GM12864 (cell line): ENCODE measurements around the gene DCC.

Source experiments
- DNase-seq: peaks from one replicate; pipeline ENCODE4 v3.0.0-alpha.2; 2011; ENCODE audit warnings: low read depth
- H3K4me3 ChIP-seq: 2 replicates; pipeline ENCODE4 v1.5.1; 2011; ENCODE audit warnings: mild to moderate bottlenecking, low read depth, low read length, control low read depth
- CTCF ChIP-seq: IDR thresholded peaks from 2 replicates; pipeline ENCODE4 v1.5.1; 2011; ENCODE audit warnings: low read depth, mild to moderate bottlenecking, moderate library complexity, low read length, control low read depth, inconsistent platforms; ENCODE audit errors: missing control alignments

DCC gene

GRCh38 chr18:52541056-52541455, 201.1 kb downstream of the DCC start:
- no peak for TF ChIP-seq CTCF
- no peak overlapping the region for H3K4me3 ChIP-seq
- no peak for DNase-seq

GRCh38 chr18:52544086-52544485, 204.1 kb downstream of the DCC start:
- DNase-seq: no peak

GRCh38 chr18:52546686-52547346, 206.8 kb downstream of the DCC start:
- H3K4me3 ChIP-seq: no peak overlapping the region
- no peak for TF ChIP-seq CTCF
- no peak for DNase-seq

More at GRCh38 chr18:52544086-52544485, 204.1 kb downstream of the DCC start:
- H3K4me3 ChIP-seq: no peak overlapping the region
- no peak for TF ChIP-seq CTCF

GRCh38 chr18:52553441-52553840, 213.4 kb downstream of the DCC start:
- no peak overlapping the region for H3K4me3 ChIP-seq
- TF ChIP-seq CTCF: no peak
- DNase-seq: no peak

GRCh38 chr18:52554180-52554579, 214.2 kb downstream of the DCC start:
- H3K4me3 ChIP-seq: no peak overlapping the region
- TF ChIP-seq CTCF: no peak
- no peak for DNase-seq

- H3K4me3 ChIP-seq: no peak overlapping the region
- TF ChIP-seq CTCF: no peak
- no peak for DNase-seq
These were observed 227.4 kb downstream of the DCC start for GRCh38 chr18:52567360-52567759.

GRCh38 chr18:52569492-52569891, 229.5 kb downstream of the DCC start:
- no peak for TF ChIP-seq CTCF
- H3K4me3 ChIP-seq: no peak overlapping the region
- DNase-seq: no peak
